ENCODE measurements around the gene MAGEF1.

The MAGEF1 gene

GRCh38 chr3:184725176-184725719, 13.4 kb upstream of the MAGEF1 start:
- DNase-seq (ENCODE audit: low read depth in 2 of 2): no peak

DNA sequence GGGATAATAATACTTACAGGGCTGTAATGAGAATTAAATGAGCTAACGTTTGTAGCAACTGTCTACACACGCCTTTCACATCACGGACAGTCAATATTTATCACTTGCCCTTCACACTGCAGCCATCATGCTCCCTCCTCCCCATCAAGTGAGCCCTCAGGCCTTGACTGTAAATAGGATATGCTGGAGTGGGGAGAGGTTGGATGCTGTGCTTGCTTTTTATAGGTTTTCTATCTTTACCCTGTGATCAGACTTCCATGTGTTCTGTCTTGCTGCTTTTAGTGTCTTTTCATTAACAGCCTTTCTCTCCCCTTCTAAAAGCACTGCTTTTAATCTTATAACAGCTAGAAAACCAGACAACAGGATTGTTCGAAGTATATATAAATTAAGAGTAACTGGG, 12.8 kb upstream of the MAGEF1 start:
- DNase-seq (ENCODE audit: low read depth in 2 of 2): no peak

DNA sequence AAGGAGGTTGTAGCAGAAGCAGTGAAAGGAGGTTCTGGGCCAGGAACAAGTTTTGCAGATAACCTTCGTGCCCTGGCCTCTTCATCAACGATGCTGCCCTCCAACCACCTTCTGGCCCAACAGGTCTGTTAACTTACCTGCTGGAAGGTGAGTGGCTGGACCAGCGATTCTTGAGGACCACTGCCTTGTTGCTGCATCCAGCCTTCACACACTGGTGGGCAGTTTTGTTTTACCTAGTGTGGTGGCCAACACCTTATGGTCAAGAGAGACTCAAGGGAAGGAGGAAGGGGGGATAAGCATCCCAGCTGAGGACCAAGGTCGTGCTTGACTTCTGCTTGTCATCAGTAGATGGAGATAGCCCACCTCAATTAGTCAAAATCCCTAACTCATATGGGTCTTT, 7.8 kb upstream of the MAGEF1 start:
- DNase-seq (ENCODE audit: low read depth in 2 of 2): no peak

DNA sequence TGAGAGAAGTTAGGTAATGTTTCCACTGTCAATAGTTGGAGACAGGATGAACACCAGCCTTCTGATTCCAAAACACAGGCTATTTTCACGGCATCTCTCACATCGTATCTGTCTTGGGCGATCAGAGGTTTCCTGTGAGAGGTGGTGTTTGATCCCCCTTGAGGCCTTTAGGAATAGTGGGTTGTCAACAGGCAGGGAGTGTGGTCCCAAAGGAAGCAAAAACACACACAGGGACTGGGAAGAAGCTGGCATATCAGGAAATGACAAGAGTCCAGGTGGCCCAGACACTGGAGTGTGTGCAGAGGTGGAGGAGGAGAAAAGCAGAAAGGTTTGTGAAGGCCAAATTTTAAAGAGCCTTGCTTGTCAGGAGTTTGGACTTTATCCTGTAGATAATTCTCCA, 6.6 kb upstream of the MAGEF1 start:
- no peak for DNase-seq (ENCODE audit: low read depth in 2 of 2)

GRCh38 chr3:184717399-184717983, 5.6 kb upstream of the MAGEF1 start:
- DNase-seq (ENCODE audit: low read depth in 2 of 2): no peak

- no peak for DNase-seq (ENCODE audit: low read depth in 2 of 2)
Observed at GRCh38 chr3:184716622-184717398, 4.9 kb upstream of the MAGEF1 start.

GRCh38 chr3:184715943-184716621, 4.2 kb upstream of the MAGEF1 start:
- no peak for DNase-seq (ENCODE audit: low read depth in 2 of 2)

DNA sequence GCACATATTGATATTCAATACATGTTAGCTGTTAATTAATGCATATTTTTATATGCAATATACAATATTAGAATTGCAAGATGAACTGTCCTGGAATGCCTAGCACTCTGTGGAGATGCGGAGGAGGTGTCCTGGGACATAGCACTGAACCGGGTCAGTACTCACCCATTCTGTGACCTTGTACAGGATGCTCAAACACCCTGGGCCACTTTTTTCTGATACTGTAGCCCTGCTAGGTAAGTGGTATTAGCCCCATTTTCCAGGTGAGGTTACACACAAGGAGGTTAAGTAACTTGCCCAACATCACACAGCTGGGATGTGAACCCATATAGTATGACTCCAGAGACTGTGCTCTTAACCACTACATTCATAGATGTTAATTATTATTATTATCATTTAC, 1.7 kb upstream of the MAGEF1 start:
- no peak for DNase-seq (ENCODE audit: low read depth in 2 of 2)

- no peak for DNase-seq (ENCODE audit: low read depth in 2 of 2)
Observed at GRCh38 chr3:184713040-184713355, 1.1 kb upstream of the MAGEF1 start.

- no peak for DNase-seq (ENCODE audit: low read depth in 2 of 2)
Observed at GRCh38 chr3:184712248-184713039, 580 bp upstream of the MAGEF1 start.

DNA sequence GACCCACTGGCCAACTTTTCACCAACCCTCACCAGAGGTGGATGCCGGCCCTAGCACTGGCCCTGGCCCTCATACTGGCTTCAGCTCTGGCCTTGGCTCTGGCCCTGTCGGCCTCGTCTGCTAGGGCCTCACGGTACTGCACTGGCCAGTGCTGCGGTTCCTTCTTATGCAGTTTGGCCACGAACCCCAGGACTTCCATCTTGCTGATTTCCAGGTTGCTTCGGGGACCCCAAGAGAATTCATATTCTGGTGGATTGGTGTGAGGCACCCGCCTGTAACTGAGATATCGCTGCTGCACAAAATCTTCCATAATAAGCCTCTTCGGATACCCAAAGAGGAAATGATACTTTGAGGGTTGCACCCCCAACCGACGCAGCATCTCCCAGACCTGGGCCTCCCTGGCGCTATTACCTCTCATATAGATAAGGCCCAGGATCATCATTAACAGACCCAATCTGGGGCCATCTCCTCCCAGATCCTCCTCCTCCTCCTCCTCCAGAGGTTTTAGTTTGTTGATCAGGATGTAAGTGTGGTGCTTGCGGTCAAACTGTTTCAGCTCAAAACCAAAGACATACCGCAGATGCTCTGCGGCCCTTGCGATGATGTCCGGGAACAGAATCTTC, 883 bp downstream of the MAGEF1 start:
- DNase-seq (ENCODE audit: low read depth in 2 of 2): peak in 1 of 2 donors; percentile 8

DNA sequence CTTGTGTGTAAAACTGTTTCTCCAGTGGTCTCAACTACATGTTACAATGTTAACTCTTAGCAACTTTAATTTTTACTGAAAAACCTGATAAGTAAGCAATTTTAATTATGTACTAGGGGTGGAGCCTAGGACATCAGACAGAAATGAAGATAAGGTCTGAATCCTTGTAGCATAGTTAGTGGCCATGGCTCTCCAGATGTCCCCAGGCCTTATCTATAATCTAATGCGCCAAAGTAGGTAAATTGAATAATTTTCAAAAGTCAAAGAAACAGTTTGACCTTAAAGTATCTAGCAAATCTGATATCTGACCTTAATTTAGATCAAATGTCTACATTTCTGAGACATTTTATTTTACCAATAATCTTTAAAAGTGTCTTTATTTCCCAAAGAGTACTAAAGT, 8.2 kb downstream of the MAGEF1 start:
- DNase-seq (ENCODE audit: low read depth in 2 of 2): no peak

GRCh38 chr3:184700759-184701158, 11.1 kb downstream of the MAGEF1 start:
- no peak for DNase-seq (ENCODE audit: low read depth in 2 of 2)

- DNase-seq (ENCODE audit: low read depth in 2 of 2): no peak
Observed at GRCh38 chr3:184697845-184698244, 14.0 kb downstream of the MAGEF1 start.

DNA sequence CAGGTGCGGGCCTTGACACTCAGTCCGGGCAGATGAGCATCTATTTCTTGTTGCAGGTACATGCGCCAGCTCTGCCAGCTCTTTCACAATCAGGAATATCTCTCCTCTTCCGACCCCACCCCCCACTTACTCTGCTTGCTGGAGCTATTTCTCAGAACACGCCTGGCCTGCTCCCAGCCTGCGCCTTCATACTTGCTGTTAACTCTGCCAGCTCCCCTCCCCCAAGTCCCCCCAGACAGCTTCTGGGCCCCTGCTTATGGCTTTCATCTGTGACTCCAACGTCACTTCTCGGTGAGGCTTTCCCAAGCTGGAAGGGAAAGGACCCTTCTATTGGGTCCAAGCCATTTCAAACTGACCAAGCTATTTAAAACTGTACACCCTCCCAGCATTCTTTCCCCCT, 15.2 kb downstream of the MAGEF1 start:
- no peak for DNase-seq (ENCODE audit: low read depth in 2 of 2)

DNA sequence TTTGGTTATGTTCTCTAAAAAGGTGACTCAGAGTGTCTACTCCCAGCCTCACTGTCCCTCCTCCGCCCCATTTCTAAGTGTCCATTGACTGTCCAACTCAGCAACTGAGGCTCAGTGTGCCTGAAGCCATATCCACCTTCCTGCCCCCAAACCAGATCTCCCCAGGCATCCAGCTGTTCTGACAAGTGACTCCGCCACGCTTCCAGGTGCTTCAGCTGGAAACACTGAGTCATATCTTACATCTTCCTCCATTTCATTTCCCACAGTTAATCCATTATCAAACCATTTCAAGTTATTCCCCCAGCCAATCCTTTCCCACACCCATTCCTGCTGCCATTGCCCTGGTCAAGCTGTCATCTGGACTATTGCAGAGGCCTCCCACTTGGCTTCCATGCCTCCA, 17.1 kb downstream of the MAGEF1 start:
- no peak for DNase-seq (ENCODE audit: low read depth in 2 of 2)

DNA sequence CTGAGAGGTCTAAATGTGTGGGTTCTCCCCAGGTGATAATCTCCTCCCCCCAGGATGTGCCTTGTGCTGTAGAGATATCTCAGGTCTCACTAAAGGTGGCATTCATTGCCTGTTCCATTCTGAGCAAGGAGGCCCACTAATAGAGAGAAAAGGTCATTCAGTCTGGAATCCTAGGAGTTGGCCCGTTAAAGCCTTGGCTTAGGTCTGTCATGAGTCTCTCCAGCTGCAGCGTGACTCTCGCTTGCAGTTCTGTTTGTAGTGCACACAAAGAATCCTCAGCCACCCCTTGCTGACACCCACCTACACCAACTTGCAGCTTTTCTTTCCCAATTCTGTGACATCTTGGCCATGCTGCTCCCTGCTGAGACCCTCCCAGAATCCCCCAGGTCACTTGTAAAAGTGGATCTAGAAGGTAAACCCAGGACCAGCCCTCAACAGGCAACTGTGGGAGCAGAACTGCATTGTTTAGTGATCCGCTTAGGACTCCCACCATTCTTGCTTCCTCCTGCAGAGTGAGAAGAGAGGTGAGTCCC, 17.7 kb downstream of the MAGEF1 start:
- no peak for DNase-seq (ENCODE audit: low read depth in 2 of 2)

GRCh38 chr3:184693011-184693975, 18.6 kb downstream of the MAGEF1 start:
- no peak for DNase-seq (ENCODE audit: low read depth in 2 of 2)

DNA sequence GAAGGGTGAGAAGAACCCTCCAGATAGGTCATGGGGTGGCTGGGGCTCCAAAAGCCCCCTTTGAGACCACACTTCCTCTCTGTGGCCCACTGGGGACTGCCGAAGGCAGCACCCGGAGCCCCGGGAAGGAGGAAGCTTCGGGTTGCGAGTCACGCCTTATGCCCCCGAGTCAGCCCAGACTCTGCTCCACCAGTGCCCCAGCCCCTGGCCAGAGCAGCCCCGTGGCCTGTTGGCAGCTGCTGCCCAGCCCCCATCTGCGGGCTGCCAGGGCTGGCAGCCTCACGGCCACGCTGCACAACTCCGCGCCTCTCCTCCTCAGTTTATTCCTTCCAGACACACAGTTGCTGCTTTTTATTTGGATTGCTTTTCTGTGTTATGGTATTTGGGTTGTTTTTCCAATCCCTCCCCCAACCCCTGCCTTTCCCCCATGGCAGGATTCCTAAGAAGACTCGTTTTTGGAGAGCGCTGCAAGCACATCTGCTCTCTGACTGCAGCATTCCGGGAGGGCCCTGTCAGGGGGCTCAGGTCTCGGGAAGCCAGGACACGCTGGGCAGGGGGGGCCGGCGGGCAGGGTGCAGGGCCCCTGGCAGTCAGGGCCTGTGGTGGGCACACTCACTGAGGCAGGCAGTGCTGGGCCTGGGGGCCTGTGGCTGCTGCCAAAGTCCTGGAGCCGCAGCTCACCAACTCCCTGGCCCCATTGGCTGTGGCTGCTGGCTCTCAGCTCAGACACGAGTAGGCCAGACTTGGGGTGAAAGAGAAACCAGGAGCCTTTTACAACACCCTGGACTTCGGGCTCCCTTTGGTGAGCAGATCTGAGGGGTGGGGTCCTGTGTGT, 20.2 kb downstream of the MAGEF1 start:
- DNase-seq (ENCODE audit: low read depth in 2 of 2): no peak
